GM18499 (cell line): Measurements from ENCODE around the gene KIFC1.

Source experiments
- ATAC-seq: cut with Tn5 transposase; IDR thresholded peaks from one replicate; pipeline ENCODE4 v1.9.1; 2021; ENCODE audit warnings: moderate number of reproducible peaks; ENCODE audit not compliant: insufficient read depth, unreplicated experiment

Gene KIFC1

DNA sequence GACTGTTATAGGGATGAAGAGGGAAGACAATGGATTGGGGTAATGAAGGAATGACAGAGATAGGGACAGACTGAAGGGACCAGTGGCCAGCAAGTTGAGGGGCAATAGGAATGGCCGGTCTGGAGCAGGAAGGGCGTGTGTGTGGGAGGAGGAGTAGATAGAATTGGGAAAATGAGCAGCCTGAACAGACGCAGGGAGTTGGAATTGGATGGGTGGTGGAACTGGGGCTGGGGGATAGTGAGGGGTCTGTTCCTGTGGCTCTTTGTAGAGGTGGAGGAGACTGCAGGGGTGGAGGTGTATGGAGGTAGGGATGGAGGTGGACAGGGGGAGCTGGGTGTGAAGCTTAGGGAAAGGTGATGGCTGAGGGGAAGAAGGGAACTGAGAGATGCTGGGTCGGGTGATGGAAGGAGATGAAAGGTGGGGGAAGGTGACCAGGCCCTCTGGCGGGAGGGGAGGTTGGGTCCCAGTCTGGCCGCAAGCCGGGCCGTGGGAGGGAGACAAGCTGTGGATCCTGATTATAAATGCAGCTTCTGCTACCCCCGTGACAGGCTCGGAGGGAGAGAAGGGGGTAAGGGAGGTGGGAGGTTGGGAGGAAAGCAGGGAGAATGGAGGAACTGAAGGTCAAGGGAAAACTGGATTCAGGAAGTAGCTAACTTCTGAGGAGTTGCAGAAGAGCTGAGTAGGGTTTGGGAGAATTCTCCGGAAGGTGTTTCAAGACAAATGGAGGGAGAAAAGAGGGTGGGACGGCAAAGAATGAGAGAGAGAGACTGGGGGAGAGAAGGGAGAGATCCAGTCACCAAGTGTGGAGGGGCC is 33.4 kb downstream of the KIFC1 start:
- no peak for ATAC-seq

DNA sequence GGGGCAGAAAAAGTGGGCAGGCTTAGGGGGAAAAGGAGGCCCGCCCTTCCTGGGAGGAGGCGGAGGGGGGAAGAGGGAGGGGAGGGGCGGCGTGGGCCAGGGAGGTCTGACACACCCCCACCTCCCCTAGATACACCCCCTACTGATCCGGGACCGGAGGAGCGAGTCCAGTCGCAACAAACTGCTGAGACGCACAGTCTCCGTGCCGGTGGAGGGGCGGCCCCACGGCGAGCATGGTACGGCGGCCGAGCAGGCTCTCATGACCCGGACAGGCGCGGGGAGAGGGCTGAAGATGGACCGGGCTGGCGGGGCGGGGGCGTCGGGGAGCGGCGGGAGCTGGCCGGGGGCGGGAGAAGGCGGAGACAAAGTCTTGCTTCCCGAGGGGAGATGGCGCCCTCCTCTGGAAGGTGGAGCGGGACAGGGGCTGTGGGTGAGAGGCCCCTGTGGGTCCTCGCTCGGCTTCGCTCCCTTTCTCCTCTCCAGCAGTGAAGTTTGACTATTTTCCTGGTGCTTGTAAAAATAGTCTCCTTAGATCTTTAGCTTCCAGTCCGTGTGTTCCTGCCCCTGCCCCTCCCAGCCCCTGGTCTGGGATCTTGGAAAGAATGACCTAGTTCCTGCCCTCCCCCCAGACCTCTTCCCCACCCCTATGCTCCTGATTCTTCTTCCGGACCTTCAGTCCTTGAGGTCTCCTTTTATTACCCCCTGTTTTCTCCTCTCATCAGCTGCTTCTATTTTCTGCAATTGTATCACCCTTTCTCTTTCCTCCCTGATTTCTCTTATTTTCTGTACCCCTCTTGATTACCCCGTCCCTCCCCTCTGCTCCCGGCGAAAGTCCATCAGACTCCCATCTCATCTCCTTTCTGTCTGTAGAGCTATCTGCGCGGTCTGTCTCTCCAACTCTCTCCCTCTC is 34.3 kb downstream of the KIFC1 start:
- ATAC-seq: no peak

DNA sequence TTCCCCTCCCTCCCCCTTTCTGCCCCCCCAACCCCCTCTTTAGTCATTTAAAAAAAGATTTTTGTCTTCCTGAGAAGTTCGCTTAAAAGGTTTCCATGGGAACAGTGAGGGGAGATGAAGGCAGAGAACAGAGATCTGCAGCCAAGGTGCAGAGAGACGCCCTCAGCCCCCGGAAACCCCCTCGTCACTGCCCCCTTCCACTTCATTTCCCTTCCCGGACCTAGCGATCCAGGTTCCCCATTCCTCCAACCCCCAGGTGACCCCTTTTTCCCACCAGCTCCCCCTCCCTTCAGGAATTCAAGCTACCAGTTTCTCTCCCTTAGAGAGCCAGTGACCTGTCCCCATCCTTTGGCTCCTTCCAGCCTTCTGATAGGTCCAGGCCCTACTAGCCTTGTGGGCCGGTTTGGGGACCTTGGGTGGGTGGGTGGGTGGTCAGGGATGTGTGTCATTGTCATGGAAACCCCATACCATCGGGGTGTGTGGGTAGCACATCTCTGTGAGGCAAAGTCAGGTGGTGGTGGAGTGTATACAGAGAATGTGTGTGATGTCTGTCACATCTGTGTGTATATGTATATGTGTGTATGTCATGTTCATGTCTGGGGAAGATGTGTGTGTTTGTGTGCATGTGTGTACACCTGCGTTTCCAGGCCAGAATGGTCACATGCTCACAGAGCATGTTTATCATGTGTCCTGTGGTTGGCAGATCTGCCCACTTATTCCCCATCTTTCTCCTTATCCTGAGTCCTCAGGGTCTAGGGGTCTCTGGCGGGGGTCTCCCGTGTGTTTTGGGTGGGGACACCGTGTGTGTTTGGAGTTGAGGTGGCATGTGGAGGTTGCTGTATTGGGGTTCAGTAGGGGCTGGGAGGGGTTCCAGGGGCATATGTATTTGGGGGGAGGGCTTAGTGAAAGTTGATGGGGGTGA is 35.2 kb downstream of the KIFC1 start:
- ATAC-seq: no peak

DNA sequence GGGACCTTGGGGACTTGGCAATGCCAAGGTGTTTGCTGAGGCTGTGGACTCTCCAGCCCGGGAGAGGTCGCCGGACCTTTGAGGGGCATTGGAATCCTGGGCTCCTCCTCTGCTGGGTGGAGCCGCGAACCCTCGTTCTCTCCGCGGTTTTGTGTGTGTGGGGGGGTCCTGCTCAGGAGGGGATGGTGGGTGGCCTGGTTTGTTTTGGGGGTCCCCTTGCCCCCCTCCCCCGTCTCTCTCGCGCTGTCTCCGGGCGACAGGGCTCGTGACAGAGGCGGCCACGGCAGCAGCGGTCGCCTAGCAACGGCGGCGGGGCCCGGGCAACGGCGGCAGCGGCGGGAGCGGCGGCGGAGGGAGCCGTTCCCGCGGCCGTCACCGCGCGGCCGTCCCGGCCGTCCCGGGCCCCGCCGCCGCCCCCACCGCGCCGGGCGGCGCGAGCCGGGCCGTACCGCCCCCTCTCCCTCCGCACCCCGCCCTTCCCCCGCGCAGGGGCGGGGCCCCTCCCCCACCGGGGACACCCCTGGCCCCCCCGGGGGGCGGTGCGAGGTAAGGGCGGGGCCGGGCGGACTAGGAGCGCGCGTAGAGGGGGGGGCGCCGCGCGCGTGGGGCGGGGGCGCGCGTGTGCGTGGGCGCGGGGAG is 36.1 kb downstream of the KIFC1 start:
- no peak for ATAC-seq

DNA sequence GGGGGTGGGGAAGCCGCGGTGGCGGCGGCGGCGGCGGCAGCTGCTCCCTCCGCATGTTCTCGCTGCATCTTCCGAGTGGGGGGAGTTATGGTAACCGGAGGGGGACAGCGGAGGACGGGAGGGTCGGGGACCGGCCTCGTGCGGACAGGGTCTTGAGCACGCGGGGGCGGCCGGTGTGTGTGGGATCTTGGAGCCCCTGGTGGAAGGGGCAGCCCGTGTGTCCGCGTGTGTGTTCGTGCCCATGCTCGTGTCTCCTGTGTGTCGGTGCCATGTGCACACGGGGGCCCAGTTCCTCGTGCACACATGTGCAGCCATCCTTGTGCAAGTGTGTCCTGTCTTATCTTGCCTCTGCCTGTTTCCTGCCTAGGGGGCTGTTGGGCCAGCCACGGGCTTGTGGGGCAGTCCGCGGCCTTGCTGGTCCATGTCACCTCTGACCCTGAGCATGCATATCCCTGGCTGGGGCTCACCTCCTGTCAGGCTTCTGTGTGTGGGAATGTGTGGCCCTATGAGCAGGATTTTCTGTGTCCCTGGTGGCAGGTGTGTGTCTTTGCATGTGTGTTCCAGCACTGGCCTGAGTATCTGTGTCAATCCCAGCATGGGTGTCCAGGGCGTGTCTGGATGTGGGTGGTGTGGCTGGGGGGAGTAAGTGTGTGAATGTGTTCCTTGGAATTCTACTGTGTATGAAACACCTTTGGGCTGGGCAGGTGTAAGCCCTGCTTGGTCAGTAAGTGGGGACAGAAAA is 36.8 kb downstream of the KIFC1 start:
- no peak for ATAC-seq

DNA sequence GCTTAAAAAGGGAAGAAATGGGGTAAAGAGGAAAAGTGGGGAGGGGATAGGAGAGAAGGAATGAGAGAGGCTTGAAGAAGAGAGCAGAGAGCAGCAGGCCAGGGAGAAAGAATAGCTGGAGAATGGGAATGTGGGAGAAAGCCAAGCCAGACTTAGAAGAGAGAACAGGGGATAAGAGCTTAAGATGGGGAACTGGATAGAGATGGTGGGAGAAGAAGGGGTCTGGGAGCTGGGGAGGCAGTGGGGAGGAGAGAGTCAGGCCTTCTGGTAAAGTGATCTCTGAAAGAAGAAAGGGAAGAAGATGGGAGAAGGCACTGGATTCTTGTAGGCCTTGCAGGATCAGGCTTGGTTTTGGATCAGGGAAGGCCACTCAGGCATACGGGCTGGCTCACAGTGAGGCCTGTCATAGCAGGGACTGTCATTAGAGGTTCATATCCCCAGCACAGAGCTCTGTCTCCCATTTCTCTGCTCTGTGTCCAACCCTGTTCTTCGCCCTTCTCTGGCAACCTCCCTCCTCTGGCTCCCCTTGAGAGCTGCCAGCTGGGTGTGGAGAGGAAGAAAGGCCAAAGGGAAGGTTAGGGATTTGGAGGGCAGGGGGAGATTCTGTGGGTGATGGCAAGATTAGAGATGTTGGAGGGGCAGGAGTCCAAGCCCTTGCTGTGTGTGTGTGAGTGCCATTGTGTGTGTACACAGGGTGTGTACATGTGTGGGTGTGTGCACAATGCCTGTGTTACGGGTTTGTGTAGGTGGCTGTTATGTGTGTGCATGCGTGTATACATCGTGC is 37.5 kb downstream of the KIFC1 start:
- no peak for ATAC-seq

DNA sequence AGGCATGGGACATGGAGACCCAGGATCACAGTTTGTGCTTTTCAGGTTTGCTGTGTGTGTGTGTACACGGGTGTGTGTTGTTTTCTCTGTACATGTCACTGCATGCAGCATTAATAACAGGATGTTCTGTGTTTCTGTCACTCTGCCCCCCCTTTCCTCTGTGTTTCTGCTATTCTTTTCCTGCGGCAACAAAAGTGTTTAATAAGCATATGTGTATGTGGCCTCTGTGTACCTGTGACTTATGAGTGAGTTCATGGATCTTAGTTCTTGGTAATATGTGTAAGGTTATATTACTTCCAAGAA is 38.1 kb downstream of the KIFC1 start:
- ATAC-seq: no peak

DNA sequence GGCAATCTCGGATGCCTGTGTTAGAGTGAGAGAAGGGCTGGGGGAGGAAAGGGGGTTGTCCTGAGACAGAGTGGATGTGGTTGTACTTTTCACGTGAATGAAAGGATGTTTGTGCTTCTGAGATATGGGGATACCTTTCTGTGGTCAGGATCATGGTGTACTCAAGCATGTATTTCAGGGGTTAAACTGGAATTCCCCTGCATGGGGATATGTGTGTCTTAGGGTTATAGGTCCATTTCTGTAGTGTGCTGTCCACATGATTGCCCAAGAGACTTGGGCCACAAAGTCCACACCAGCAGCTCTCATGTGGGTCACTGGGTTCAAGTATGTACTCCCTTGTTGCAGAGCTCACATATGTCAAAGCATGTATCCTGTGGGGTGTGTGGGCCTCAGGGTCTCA is 38.7 kb downstream of the KIFC1 start:
- no peak for ATAC-seq

DNA sequence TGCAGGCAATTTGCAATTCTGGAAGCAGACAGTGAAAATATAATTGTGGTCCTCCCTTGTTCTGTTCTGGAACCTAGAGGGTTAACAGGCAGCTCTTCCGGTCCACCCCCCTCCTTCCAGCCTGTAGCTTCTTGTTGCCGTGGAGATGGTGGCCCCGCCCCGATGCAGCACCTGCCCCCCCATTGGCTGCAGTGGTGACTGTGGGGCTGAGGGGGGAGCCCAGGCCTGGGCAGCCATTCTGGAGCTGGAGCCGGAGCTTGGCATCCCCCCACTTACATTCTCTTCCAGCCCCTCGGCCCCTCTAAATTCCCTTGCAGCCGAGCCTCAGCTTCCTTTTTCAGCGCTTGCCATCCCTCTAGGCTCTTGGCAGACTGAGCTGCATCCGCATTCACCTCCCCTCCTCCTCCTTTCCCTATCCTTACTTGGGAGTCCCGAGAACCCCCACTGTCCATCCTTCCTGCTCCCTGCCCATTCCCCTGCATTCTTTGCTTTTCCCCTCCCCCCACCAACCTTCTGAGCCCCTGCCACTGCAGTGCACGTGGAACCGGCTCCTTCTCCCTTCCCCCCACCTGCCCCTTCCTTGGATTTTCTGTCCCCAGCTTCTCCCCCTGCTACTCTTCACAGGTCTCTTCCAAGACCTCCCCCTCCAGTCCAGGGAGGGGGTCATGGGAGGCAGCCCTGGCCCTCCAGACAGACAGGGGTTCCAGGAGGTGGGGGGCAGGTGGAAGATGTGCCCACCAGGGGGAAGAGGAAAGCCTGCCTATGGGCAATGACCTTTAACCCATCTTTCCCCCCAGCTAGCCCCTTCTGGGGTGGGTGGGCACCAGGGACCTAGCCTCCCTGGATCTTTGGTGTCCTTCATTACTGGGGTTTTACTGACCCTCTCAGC is 39.6 kb downstream of the KIFC1 start:
- ATAC-seq: no peak

DNA sequence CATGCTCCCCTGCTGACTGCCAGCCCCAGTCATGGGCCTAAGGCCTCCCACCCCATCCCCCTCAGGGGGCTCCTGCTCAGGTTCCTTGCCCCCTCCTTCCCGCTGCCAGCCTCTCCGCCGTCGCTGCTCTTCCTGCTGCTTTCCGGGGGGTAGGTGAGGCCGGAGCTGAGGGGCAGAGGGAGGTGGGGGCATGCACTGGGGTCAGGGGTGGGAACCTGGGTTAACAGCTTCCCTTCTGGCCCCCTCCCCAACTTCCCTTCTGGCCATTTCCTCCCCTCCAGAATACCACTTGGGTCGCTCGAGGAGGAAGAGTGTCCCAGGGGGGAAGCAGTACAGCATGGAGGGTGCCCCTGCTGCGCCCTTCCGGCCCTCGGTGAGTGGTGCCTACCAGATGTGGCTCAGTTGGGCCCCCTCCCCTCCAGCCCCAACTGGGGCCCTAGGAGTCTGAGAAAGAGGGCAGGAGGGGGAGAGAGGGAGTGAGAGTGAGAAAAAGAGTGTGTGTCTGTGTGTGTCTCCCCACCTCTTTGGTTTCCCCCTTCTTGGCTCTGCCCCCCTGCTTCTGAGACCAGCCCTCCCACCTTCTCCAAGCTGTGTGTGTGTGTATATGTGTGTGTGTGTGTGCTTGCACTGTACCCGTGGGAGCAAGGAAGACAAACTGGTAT is 40.4 kb downstream of the KIFC1 start:
- ATAC-seq: no peak

DNA sequence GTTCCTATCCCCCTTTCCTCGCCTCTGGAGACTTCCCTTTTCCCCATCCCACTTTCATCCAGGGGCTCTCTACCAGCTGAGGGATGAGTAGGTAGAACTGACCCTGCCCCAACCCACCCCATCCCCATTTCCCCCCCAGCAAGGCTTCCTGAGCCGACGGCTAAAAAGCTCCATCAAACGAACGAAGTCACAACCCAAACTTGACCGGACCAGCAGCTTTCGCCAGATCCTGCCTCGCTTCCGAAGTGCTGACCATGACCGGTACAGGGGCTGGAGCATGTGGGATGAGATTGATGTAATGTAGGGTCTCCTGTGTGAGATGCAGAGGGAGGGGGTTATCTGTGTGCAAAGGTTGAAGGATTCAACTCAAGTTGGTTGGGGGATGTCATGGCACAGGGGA is 40.9 kb downstream of the KIFC1 start:
- ATAC-seq: no peak

DNA sequence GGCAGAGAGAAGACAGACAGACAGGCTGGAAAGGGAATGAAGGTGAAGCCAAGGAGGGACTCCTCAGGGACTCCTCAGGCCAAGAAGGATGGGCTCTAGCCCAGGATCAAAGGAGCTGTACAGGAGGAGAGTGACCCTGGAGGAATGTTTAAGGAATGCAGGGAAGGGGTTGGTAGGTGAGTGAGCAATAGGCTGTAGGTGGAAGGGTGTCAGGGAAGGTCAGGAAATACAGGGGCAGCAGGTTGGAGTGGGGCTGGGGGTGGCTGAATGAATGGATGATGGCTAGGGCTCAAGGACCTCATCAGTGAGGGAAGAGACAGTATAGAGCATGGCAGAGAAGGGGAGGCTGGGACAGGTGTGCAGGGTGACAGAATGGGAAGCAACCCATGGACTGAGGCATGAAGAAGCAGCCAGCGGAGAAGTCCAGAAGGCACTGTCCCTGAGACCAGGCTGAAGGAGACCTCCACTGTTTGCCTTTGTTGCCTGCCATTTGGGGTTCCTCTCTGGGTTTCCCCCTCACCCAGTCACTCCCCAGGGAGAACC is 41.4 kb downstream of the KIFC1 start:
- no peak for ATAC-seq

DNA sequence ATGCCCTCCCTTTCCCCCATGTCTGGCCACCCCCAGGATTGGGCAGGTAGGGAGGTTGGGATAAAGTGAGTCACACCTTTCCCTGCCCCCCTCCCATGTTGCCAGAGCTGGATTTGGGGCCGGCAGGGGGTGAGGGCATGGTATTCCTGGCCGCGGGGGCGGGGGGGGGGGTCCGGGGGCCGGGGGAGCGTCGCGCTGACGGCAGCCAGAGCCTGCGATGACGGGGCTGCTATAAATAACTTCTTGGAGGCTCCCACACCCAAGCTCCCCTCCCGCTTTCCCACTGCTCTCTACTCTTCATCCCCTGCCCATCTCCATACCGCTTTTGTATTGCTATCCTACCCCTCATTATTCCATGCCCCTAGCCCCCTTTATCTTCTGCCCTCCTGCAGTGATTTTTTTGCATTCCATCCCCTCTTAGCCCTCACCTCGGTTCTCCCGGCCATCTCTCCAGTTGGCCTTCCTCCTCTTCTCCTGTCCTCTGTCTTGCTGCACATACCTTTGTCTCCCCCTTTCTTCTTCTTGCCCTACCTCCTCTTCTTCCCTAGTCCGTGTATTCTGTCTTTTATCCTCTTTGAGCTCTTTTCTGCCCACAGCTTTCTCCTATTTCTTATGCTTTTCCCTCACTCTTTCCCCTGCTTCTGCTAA is 42.0 kb downstream of the KIFC1 start:
- ATAC-seq: no peak

DNA sequence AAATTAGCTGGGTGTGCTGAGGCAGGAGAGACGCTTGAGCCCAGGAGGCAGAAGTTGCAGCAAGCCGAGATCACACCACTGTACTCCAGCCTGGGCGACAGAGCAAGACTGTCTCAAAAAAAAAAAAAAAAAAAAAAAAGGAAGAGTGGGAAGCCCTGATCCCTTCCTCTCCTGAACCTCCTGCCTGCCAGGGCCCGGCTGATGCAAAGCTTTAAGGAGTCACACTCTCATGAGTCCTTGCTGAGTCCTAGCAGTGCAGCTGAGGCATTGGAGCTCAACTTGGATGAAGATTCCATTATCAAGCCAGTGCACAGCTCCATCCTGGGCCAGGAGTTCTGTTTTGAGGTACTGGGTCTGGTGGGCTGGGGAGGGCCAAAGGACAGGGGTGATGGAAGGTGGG is 43.3 kb downstream of the KIFC1 start:
- ATAC-seq: no peak

DNA sequence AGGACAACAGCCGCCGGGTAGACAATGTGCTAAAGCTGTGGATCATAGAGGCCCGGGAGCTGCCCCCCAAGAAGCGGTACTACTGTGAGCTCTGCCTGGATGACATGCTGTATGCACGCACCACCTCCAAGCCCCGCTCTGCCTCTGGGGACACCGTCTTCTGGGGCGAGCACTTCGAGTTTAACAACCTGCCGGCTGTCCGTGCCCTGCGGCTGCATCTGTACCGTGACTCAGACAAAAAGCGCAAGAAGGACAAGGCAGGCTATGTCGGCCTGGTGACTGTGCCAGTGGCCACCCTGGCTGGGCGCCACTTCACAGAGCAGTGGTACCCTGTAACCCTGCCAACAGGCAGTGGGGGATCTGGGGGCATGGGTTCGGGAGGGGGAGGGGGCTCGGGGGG is 46.0 kb downstream of the KIFC1 start:
- ATAC-seq: no peak

DNA sequence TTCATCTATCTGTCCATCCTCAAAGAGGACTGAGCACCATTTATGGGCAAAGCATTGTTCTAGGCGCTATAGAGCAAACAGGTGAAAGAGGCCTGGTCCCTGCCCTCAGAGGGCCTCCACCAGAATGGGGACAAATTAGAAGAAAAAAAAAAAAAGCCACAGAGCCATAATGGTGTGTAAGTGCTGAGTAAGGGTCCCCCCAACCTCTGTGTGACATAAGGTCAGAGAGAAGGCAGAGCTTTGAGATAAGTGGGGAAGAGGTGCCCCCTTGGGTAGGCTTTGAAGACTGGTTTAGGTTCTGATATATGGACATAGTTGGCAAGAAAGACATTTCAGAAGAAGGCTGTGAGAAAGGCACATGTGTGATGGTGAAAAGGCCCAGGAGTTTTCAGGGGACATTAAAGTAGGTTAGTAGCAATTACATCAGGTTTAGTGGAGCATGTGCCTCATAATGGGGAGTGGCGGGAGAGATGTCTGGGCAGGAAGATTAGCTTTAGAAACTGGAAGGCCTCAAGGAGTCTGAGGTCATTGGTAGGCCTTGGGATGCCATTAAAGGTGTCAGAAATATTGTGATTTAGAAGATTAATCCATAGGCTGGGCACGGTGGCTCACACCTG is 47.5 kb downstream of the KIFC1 start:
- ATAC-seq: no peak
